WTC11 (cell line): ENCODE data around the gene PARD6A. TPM values are rescaled to one million over a fixed set of nuclear protein-coding genes. Genes with fewer than 3 reads are reported as not detected.
A peak's percentile ranks its signal among the peaks of the same experiment; 100 is the strongest.

Experiments
- ATAC-seq: fragments of 200-7000 bp; cut with Tn5 transposase; 2 replicates; pipeline ENCODE4 v1.10.0; 2021; ENCODE audit warnings: mild to moderate bottlenecking, moderate library complexity
- CTCF ChIA-PET: fragments of 300-600 bp; sonication (Branson Sonifier 250); formaldehyde crosslinking; loops from one replicate; lab custom pipeline; 2021; ENCODE audit warnings: antibody characterized with exemption; lab: Charles Lee
- POLR2A ChIA-PET: fragments of 350-600 bp; sonication (Branson Sonifier 250); formaldehyde crosslinking; loops from one replicate; lab custom pipeline; 2021; ENCODE audit warnings: antibody characterized with exemption; lab: Charles Lee
- DNase-seq: peaks from one replicate; pipeline ENCODE4 v3.0.0; 2021; ENCODE audit warnings: low spot score
- H3K27ac Mint-ChIP-seq: 2 replicates; pipeline ENCODE4 v1.8.0; 2021; ENCODE audit warnings: mixed read lengths
- H3K27me3 Mint-ChIP-seq: 2 replicates; pipeline ENCODE4 v1.8.0; 2021; ENCODE audit warnings: low read depth, mild to moderate bottlenecking, moderate library complexity, mixed read lengths
- H3K36me3 Mint-ChIP-seq: 2 replicates; pipeline ENCODE4 v1.8.0; 2021; ENCODE audit warnings: mixed read lengths
- H3K4me1 Mint-ChIP-seq: 2 replicates; pipeline ENCODE4 v1.8.0; 2022; ENCODE audit warnings: mixed read lengths
- H3K4me3 Mint-ChIP-seq: 2 replicates; pipeline ENCODE4 v1.8.0; 2021; ENCODE audit warnings: mild to moderate bottlenecking, moderate library complexity, mixed read lengths
- H3K9me3 Mint-ChIP-seq: 2 replicates; pipeline ENCODE4 v1.8.0; 2021; ENCODE audit warnings: mixed read lengths
- CBFB ChIP-seq: sonication (generic); formaldehyde crosslinking; IDR thresholded peaks from 2 replicates; pipeline ENCODE4 v1.8.1; 2022; ENCODE audit warnings: mild to moderate bottlenecking, low read depth, missing genetic modification reagents
- ELF4 ChIP-seq: sonication (generic); formaldehyde crosslinking; IDR thresholded peaks from 2 replicates; pipeline ENCODE4 v1.8.1; 2022; ENCODE audit warnings: low read depth, mild to moderate bottlenecking, moderate library complexity, missing genetic modification reagents
- JAZF1 ChIP-seq: fragments of 250-450 bp; sonication (Bioruptor Pico); IDR thresholded peaks from 2 replicates; pipeline ENCODE4 v1.9.0; 2021; ENCODE audit warnings: moderate library complexity, mild to moderate bottlenecking, inconsistent platforms
- MXD4 ChIP-seq: fragments of 250-450 bp; sonication (Bioruptor Pico); IDR thresholded peaks from 2 replicates; pipeline ENCODE4 v1.8.0; 2021; ENCODE audit warnings: mild to moderate bottlenecking, moderate library complexity, borderline replicate concordance
- NR2C2 ChIP-seq: sonication (generic); formaldehyde crosslinking; IDR thresholded peaks from 2 replicates; pipeline ENCODE4 v1.8.0; 2022; ENCODE audit warnings: mild to moderate bottlenecking, missing genetic modification reagents
- OVOL2 ChIP-seq: fragments of 250-450 bp; sonication (Bioruptor Pico); IDR thresholded peaks from 2 replicates; pipeline ENCODE4 v1.9.0; 2021; ENCODE audit warnings: mild to moderate bottlenecking, borderline replicate concordance
- ZNF138 ChIP-seq: sonication (generic); formaldehyde crosslinking; conservative IDR thresholded peaks from 2 replicates; pipeline ENCODE4 v1.8.1; 2022; ENCODE audit warnings: mild to moderate bottlenecking, moderate library complexity, missing genetic modification reagents
- ZNF232 ChIP-seq: sonication (generic); formaldehyde crosslinking; IDR thresholded peaks from 2 replicates; pipeline ENCODE4 v1.8.0; 2022; ENCODE audit warnings: mild to moderate bottlenecking, missing genetic modification reagents
- total RNA-seq: library from RNA; stranded (reverse); gene quantifications from 3 replicates; pipeline ENCODE4 v1.2.3, GENCODE V29; 2021
- TF ChIP-seq, protein P1 (sequence below): sonication (generic); formaldehyde crosslinking; IDR thresholded peaks from 2 replicates; pipeline ENCODE4 v1.8.0; 2022; ENCODE audit warnings: mild to moderate bottlenecking, missing genetic modification reagents
- TF ChIP-seq, protein P2 (sequence below): sonication (generic); formaldehyde crosslinking; IDR thresholded peaks from 2 replicates; pipeline ENCODE4 v1.8.1; 2022; ENCODE audit warnings: mild to moderate bottlenecking, moderate library complexity, missing genetic modification reagents
- TF ChIP-seq, protein P3 (sequence below): sonication (generic); formaldehyde crosslinking; IDR thresholded peaks from 2 replicates; pipeline ENCODE4 v1.8.1; 2023; ENCODE audit warnings: mild to moderate bottlenecking, missing genetic modification reagents, borderline replicate concordance

Gene PARD6A
- total RNA-seq, 1 experiment from 2014 or later, result 17.1 TPM

DNA sequence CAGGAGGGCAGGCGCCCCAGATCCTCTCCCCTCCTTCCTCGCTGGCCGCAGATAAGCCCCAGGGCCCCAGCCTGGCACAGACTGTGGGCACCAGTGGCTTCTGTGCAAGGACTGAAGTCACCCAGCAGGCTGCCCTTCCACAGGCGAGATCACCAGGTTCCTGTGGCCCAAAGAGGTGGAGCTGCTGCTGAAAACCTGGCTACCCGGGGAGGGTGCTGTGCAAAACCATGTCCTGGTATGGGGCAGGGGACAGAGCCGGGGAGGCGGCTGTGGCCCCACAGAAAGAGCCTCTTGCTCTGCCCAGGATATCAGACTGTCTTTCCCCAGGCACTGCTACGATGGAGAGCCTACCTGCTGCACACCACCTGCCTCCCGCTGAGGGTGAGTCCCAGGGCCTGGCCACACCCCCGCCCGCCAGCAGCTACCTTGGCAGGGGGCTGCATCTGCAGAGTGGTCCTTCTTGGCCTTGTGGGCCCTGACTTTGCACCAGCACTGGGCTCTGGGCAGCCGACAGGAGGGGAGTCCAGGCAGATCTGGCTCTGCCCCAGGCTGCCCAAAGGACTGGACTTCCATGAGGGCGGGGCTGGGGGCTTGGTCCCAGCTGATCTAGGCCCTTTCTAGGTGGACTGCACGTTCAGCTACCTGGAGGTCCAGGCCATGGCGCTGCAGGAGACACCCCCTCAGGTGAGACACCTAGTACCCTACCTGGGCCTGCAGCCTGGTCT lies 15.2 kb upstream of the PARD6A start:
- TF ChIP-seq, protein P1, sequence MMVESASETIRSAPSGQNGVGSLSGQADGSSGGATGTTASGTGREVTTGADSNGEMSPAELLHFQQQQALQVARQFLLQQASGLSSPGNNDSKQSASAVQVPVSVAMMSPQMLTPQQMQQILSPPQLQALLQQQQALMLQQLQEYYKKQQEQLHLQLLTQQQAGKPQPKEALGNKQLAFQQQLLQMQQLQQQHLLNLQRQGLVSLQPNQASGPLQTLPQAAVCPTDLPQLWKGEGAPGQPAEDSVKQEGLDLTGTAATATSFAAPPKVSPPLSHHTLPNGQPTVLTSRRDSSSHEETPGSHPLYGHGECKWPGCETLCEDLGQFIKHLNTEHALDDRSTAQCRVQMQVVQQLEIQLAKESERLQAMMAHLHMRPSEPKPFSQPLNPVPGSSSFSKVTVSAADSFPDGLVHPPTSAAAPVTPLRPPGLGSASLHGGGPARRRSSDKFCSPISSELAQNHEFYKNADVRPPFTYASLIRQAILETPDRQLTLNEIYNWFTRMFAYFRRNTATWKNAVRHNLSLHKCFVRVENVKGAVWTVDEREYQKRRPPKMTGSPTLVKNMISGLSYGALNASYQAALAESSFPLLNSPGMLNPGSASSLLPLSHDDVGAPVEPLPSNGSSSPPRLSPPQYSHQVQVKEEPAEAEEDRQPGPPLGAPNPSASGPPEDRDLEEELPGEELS, result no peak
- 0 out of 2 replicates have a peak, but pooled peaks have one; percentile 51 for TF ChIP-seq ZNF138 (CRISPR knock-in tag)
- TF ChIP-seq OVOL2 (CRISPR knock-in tag), result no peak
- TF ChIP-seq, all 79 proteins: peak for 1
- peaks cover 10% of the 10 kb centered on the region for H3K4me1 Mint-ChIP-seq
- DNase-seq (peak; percentile 18), ATAC-seq (no peak)
- ChIA-PET CTCF (interaction anchor here (0.6 to 9.6 kb wide), 27 partner anchors 12 to 165 kb away, joined by 3 to 197 read pairs (median 5); partner anchors contain the start of genes ACD, ATP6V0D1, C16orf86 and CTCF), POLR2A (interaction anchor here (0.9 to 1.8 kb wide), 3 partner anchors 83 to 99 kb away, joined by 4 to 6 read pairs (median 4); partner anchors contain the start of gene CTCF)
- H3K27ac Mint-ChIP-seq, result no peak overlapping the region
- peaks cover 60% of the 10 kb centered on the region for H3K27me3 Mint-ChIP-seq
- H3K9me3 Mint-ChIP-seq, result no peaks in the 10 kb centered on the region
- no peaks in the 10 kb centered on the region; the same call in 1 of the 2 replicates for H3K36me3 Mint-ChIP-seq
- peak overlapping the region; percentile 65 for H3K4me3 Mint-ChIP-seq

DNA sequence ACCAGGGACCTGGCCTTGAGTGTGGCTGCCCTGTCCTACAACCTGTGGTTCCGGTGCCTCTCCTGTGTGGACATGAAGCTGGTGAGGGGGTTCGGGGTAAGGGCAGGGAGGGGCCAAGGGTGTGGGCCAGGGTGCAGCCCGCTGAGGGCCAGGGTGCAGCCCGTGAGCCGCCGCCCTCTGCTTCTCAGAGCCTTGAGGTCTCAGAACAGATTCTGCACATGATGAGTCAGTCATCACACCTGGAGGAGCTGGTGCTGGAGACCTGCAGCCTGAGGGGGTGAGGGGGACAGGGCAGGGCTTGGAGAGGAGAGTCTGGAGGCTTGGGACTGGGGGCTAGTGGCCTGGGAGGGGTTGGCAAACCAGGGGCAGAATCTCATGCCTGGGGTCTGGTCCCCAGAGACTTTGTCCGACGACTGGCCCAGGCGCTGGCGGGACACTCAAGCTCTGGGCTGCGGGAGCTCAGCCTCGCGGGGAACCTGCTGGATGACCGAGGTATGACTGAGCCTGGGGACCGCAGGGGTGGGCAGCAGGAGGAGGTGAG lies 13.6 kb upstream of the PARD6A start:
- no peaks in the 10 kb centered on the region; the same call in 1 of the 2 replicates for H3K36me3 Mint-ChIP-seq
- DNase-seq (no peak), ATAC-seq (no peak)
- H3K4me1 Mint-ChIP-seq, result peaks cover 10% of the 10 kb centered on the region
- peaks cover 76% of the 10 kb centered on the region for H3K27me3 Mint-ChIP-seq
- no peak overlapping the region for H3K4me3 Mint-ChIP-seq
- CTCF ChIA-PET, result interaction anchor here (0.6 to 9.6 kb wide), 10 partner anchors 13 to 169 kb away, joined by 3 to 197 read pairs (median 10); partner anchors contain the start of genes ACD, C16orf86, CTCF and ENKD1
- no peak overlapping the region for H3K27ac Mint-ChIP-seq
- no peaks in the 10 kb centered on the region for H3K9me3 Mint-ChIP-seq
- TF ChIP-seq, protein P1, result no peak
- TF ChIP-seq ELF4 (CRISPR knock-in tag) (no peak), ZNF232 (CRISPR knock-in tag) (no peak), NR2C2 (CRISPR knock-in tag) (no peak), JAZF1 (no peak), OVOL2 (CRISPR knock-in tag) (no peak), CBFB (CRISPR knock-in tag) (no peak), MXD4 (CRISPR knock-in tag) (no peak)
- TF ChIP-seq, protein P2, sequence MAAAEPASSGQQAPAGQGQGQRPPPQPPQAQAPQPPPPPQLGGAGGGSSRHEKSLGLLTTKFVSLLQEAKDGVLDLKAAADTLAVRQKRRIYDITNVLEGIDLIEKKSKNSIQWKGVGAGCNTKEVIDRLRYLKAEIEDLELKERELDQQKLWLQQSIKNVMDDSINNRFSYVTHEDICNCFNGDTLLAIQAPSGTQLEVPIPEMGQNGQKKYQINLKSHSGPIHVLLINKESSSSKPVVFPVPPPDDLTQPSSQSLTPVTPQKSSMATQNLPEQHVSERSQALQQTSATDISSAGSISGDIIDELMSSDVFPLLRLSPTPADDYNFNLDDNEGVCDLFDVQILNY (CRISPR knock-in tag), result no peak
- TF ChIP-seq, protein P3, sequence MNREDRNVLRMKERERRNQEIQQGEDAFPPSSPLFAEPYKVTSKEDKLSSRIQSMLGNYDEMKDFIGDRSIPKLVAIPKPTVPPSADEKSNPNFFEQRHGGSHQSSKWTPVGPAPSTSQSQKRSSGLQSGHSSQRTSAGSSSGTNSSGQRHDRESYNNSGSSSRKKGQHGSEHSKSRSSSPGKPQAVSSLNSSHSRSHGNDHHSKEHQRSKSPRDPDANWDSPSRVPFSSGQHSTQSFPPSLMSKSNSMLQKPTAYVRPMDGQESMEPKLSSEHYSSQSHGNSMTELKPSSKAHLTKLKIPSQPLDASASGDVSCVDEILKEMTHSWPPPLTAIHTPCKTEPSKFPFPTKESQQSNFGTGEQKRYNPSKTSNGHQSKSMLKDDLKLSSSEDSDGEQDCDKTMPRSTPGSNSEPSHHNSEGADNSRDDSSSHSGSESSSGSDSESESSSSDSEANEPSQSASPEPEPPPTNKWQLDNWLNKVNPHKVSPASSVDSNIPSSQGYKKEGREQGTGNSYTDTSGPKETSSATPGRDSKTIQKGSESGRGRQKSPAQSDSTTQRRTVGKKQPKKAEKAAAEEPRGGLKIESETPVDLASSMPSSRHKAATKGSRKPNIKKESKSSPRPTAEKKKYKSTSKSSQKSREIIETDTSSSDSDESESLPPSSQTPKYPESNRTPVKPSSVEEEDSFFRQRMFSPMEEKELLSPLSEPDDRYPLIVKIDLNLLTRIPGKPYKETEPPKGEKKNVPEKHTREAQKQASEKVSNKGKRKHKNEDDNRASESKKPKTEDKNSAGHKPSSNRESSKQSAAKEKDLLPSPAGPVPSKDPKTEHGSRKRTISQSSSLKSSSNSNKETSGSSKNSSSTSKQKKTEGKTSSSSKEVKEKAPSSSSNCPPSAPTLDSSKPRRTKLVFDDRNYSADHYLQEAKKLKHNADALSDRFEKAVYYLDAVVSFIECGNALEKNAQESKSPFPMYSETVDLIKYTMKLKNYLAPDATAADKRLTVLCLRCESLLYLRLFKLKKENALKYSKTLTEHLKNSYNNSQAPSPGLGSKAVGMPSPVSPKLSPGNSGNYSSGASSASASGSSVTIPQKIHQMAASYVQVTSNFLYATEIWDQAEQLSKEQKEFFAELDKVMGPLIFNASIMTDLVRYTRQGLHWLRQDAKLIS (CRISPR knock-in tag), result no peak
- POLR2A ChIA-PET, result interaction anchor here (0.5 to 1.8 kb wide), 3 partner anchors 14 to 159 kb away, joined by 4 to 9 read pairs (median 6); partner anchors contain the start of genes ACD, CTCF and PARD6A
